Stomach (tissue), 9 donors: ENCODE data around the gene NIT2. TPM values are rescaled to one million over a fixed set of nuclear protein-coding genes. Genes with fewer than 3 reads are reported as not detected.
A peak's percentile ranks its signal among the peaks of the same experiment; 100 is the strongest.
"Not testable (repeated sequence)": the region's sequence is repeated elsewhere in the genome, so short reads cannot be mapped to it uniquely, and the experiment has no call there.

Experiments
- DNase-seq, 2 donors: peaks; one replicate each; pipeline versions ENCODE4 v3.0.0 to v3.0.0-alpha.2; 2013 to 2019
- H3K27ac ChIP-seq, 5 donors: fragments of 200-600 bp in 4 of 5; sonication (generic) in 4 of 5; one replicate each; pipeline ENCODE4 v1.5.1; 2013 to 2019; ENCODE audit warnings: mild to moderate bottlenecking in 1 of 5, moderate library complexity in 1 of 5
- H3K27me3 ChIP-seq, 3 donors: fragments of 200-600 bp; sonication (generic); one replicate each; pipeline ENCODE4 v1.5.1; 2017 to 2019; ENCODE audit warnings: mixed run types in 1 of 3
- H3K36me3 ChIP-seq, 4 donors: fragments of 200-600 bp; sonication (generic); 1 replicate in 3 of 4; 2 replicates in 1 of 4; pipeline ENCODE4 v1.5.1; 2016 to 2019
- H3K4me1 ChIP-seq, 4 donors: fragments of 200-600 bp; sonication (generic); one replicate each; pipeline ENCODE4 v1.5.1; 2016 to 2019
- H3K4me3 ChIP-seq, 4 donors: fragments of 200-600 bp; sonication (generic) in 3 of 4; one replicate each; pipeline ENCODE4 v1.5.1; 2016 to 2019; ENCODE audit warnings: mild to moderate bottlenecking in 1 of 4
- H3K9me3 ChIP-seq, 4 donors: fragments of 200-600 bp; sonication (generic); one replicate each; pipeline ENCODE4 v1.5.1; 2016 to 2019
- CTCF ChIP-seq, 7 experiments: fragments of 450-650 bp in 4 of 7; fragments of 200-600 bp in 3 of 7; sonication (generic) in 3 of 7; IDR thresholded peaks; one replicate each; pipeline ENCODE4 v1.5.1; 2016 to 2019; ENCODE audit warnings: antibody characterized with exemption in 7 of 7, control low read depth in 2 of 7, mild to moderate bottlenecking in 1 of 7
- EP300 ChIP-seq: sonication (generic); formaldehyde crosslinking; IDR thresholded peaks from one replicate; pipeline ENCODE4 v1.6.1; 2017; ENCODE audit warnings: antibody characterized with exemption
- POLR2A ChIP-seq, 4 donors: fragments of 450-650 bp; IDR thresholded peaks; one replicate each; pipeline ENCODE4 v1.6.1; 2016; ENCODE audit warnings: antibody characterized with exemption in 4 of 4, control low read depth in 2 of 4, mild to moderate bottlenecking in 1 of 4, moderate library complexity in 1 of 4
- POLR2AphosphoS5 ChIP-seq, 3 donors: sonication (generic); formaldehyde crosslinking; IDR thresholded peaks; one replicate each; pipeline ENCODE4 v1.6.1; 2016; ENCODE audit warnings: antibody characterized with exemption in 3 of 3
- WGBS, 5 donors: extraction: QIAGEN DNeasy Blood & Tissue Kit in 3 of 5; methylation state at CpG; one replicate each; pipeline versions ENCODE4 v1.1.5 to v1.1.7; 2013 to 2018; 5-methylcytosine and 5-hydroxymethylcytosine counted together
- intact Hi-C: fragments of 100-400 bp; cut with DNase I; formaldehyde crosslinking; loops from one replicate; pipeline ENCODE4 v1.15.1; 2023; ENCODE audit warnings: low total_unique reads
- polyA plus RNA-seq, 3 donors: library from polyadenylated mRNA; stranded (reverse); fragments of 200-250 nt; gene quantifications; one replicate each; pipeline ENCODE4 v1.2.3, GENCODE V29; 2013
- total RNA-seq, 5 donors: library from RNA; depleted of rRNA; stranded (reverse); fragments of >200 nt; gene quantifications; one replicate each; pipeline versions ENCODE4 v1.1.0 to v1.2.3, GENCODE V29; 2014 to 2016
- donor health status: healthy with polysubstance abuse.
- donor health status: Bipolar disorder and iron deficiency.
- donor health status: healthy.

NIT2 gene
- total and polyA plus RNA-seq, 8 donors: 4.3 to 53.1 (median 29.6) TPM

- 88 to 100% (median 89%) methylated on average over 4 of the region's 4 CpGs for WGBS, 5 donors
- intact Hi-C loops: no loop called here
- H3K27me3 ChIP-seq: no peaks in the 10 kb centered on the region
- H3K36me3 ChIP-seq: peaks cover 0 to 7% (median 0%) of the 10 kb centered on the region in 4 donors
- H3K4me3 ChIP-seq: no peak overlapping the region
- no peaks in the 10 kb centered on the region for H3K9me3 ChIP-seq
- TF ChIP-seq CTCF (IDR thresholded peaks at IDR 0.05) (no peak), POLR2A (IDR thresholded peaks at IDR 0.05) (no peak), EP300 (no peak), POLR2AphosphoS5 (IDR thresholded peaks at IDR 0.05) (no peak)
- DNase-seq: no peak
- no peak overlapping the region for H3K27ac ChIP-seq
- H3K4me1 ChIP-seq: peaks cover 4 to 22% (median 16%) of the 10 kb centered on the region in 4 donors
Measured at GRCh38 chr3:100331660-100332059, 2.9 kb upstream of the NIT2 start.

- H3K9me3 ChIP-seq: no peaks in the 10 kb centered on the region
- intact Hi-C loops: no loop called here
- H3K36me3 ChIP-seq: peaks cover 0 to 2% (median 0%) of the 10 kb centered on the region in 4 donors
- no peak overlapping the region for H3K27ac ChIP-seq
- TF ChIP-seq POLR2AphosphoS5 (IDR thresholded peaks at IDR 0.05) (no peak), POLR2A (IDR thresholded peaks at IDR 0.05) (no peak), EP300 (no peak), CTCF (IDR thresholded peaks at IDR 0.05) (no peak)
- H3K4me1 ChIP-seq: peaks cover 4 to 24% (median 16%) of the 10 kb centered on the region in 4 donors
- DNase-seq: no peak
- H3K4me3 ChIP-seq: no peak overlapping the region
- H3K27me3 ChIP-seq: no peaks in the 10 kb centered on the region
Measured at GRCh38 chr3:100333051-100333450, 1.5 kb upstream of the NIT2 start.

- peak; percentile 8 for TF ChIP-seq EP300
- TF ChIP-seq POLR2A (IDR thresholded peaks at IDR 0.05): no peak
- peaks cover under 1 to 7% (median 2%) of the 10 kb centered on the region in 4 donors for H3K36me3 ChIP-seq
- peak overlapping the region; percentile 65 to 78 (median 71) for H3K4me3 ChIP-seq
- WGBS, 5 donors: 35 to 41% (median 38%) methylated on average over 14 of the region's 14 CpGs
- H3K27ac ChIP-seq: peak overlapping the region; percentile 81 to 94 (median 91)
- intact Hi-C loops: no loop called here
- no peak for DNase-seq
- no peaks in the 10 kb centered on the region for H3K9me3 ChIP-seq
- H3K4me1 ChIP-seq: peaks cover 4 to 27% (median 16%) of the 10 kb centered on the region in 4 donors
- H3K27me3 ChIP-seq: no peaks in the 10 kb centered on the region
Measured at GRCh38 chr3:100333970-100334487, 528 bp upstream of the NIT2 start.

GRCh38 chr3:100335434-100335833 lies 877 bp downstream of the NIT2 start:
- Histone ChIP-seq H3K27ac (peak overlapping the region in 4 of 5 donors; percentile 81 to 94 (median 89)), H3K27me3 (no peaks in the 10 kb centered on the region), H3K36me3 (peaks cover 9 to 21% (median 15%) of the 10 kb centered on the region in 4 donors), H3K9me3 (no peaks in the 10 kb centered on the region), H3K4me1 (peaks cover 4 to 27% (median 16%) of the 10 kb centered on the region in 4 donors), H3K4me3 (peak overlapping the region; percentile 65 to 78 (median 71))
- TF ChIP-seq POLR2A (IDR thresholded peaks at IDR 0.05) (no peak), EP300 (no peak), POLR2AphosphoS5 (IDR thresholded peaks at IDR 0.05) (no peak), CTCF (IDR thresholded peaks at IDR 0.05) (no peak)
- WGBS, 5 donors: 43 to 65% (median 61%) methylated on average over 14 of the region's 14 CpGs
- peak in 1 of 2 donors; percentile 58 for DNase-seq
- intact Hi-C loops: no loop called here

- H3K4me3 ChIP-seq, H3K9me3 ChIP-seq, DNase-seq, intact Hi-C loops, H3K27me3 ChIP-seq: not testable (repeated sequence)
- Histone ChIP-seq H3K4me1 (peaks cover 4 to 27% (median 16%) of the 10 kb centered on the region in 4 donors), H3K27ac (peak overlapping the region in 1 of 5 donors; percentile 94), H3K36me3 (peaks cover 14 to 29% (median 23%) of the 10 kb centered on the region in 4 donors)
- 90 to 98% (median 95%) methylated on average over 9 to 10 of the region's 10 CpGs for WGBS, 5 donors
Measured at GRCh38 chr3:100336229-100336628, 1.7 kb downstream of the NIT2 start.
